ENCODE measurements around the gene LDLRAD4.

- TF ChIP-seq POLR2AphosphoS5 (IDR thresholded peaks at IDR 0.05; ENCODE audit: borderline replicate concordance, low read depth, low read length), result no peak
- TF ChIP-seq EZH2 (IDR thresholded peaks at IDR 0.05), result no peak
These were observed 6.7 kb downstream of the LDLRAD4 start for GRCh38 chr18:13225261-13225660.

Data from SK-N-MC (cell line).